OCI-LY1 (cell line): ENCODE results near the gene SSTR5.

Experiments
- H2AFZ ChIP-seq: fragments of 200-600 bp; sonication (generic), shearing (Covaris generic); 2 replicates; pipeline ENCODE4 v1.6.0; 2014; ENCODE audit warnings: antibody characterized with exemption, mild to moderate bottlenecking, low read length
- H3F3A ChIP-seq: fragments of 200-600 bp; sonication (generic), shearing (Covaris generic); 2 replicates; pipeline ENCODE4 v1.6.0; 2014; ENCODE audit warnings: mild to moderate bottlenecking, antibody characterized with exemption, low read length, moderate library complexity; ENCODE audit not compliant: insufficient read depth
- H3K27ac ChIP-seq: fragments of 200-600 bp; sonication (generic); 2 replicates; pipeline ENCODE4 v1.5.1; 2014; ENCODE audit warnings: low read length, mixed run types, mild to moderate bottlenecking, low read depth; ENCODE audit not compliant: poor library complexity, severe bottlenecking
- H3K27me3 ChIP-seq: fragments of 200-600 bp; sonication (generic); 2 replicates; pipeline ENCODE4 v1.6.0; 2014; ENCODE audit warnings: antibody characterized with exemption, mild to moderate bottlenecking, low read length, moderate library complexity; ENCODE audit not compliant: insufficient read depth
- H3K36me3 ChIP-seq: fragments of 200-600 bp; sonication (generic); 2 replicates; pipeline ENCODE4 v1.6.1; 2014; ENCODE audit warnings: mild to moderate bottlenecking, antibody characterized with exemption, low read length, moderate library complexity, mixed read lengths; ENCODE audit not compliant: insufficient read depth
- H3K4me1 ChIP-seq: fragments of 200-600 bp; sonication (generic); 2 replicates; pipeline ENCODE4 v1.5.1; 2014; ENCODE audit warnings: mild to moderate bottlenecking, low read length, moderate library complexity; ENCODE audit not compliant: insufficient read depth, severe bottlenecking
- H3K4me2 ChIP-seq: fragments of 200-600 bp; sonication (generic), shearing (Covaris generic); 2 replicates; pipeline ENCODE4 v1.6.1; 2014; ENCODE audit warnings: low read length
- H3K4me3 ChIP-seq: fragments of 200-600 bp; sonication (generic); 2 replicates; pipeline ENCODE4 v1.5.1; 2014; ENCODE audit warnings: low read length, low read depth, mild to moderate bottlenecking, mixed read lengths; ENCODE audit not compliant: poor library complexity, severe bottlenecking
- H3K79me2 ChIP-seq: fragments of 200-600 bp; shearing (Covaris generic); 2 replicates; pipeline ENCODE4 v1.6.1; 2016; ENCODE audit warnings: mixed run types, low read length, mixed read lengths; ENCODE audit not compliant: insufficient read depth
- H3K9ac ChIP-seq: fragments of 200-600 bp; sonication (generic), shearing (Covaris generic); 2 replicates; pipeline ENCODE4 v1.6.1; 2014; ENCODE audit warnings: mild to moderate bottlenecking, low read length, mixed read lengths
- H3K9me2 ChIP-seq: fragments of 200-600 bp; sonication (generic), shearing (Covaris generic); 2 replicates; pipeline ENCODE4 v1.6.1; 2014; ENCODE audit warnings: low read depth, mild to moderate bottlenecking, low read length, mixed read lengths
- H3K9me3 ChIP-seq: fragments of 200-600 bp; shearing (Covaris generic); 2 replicates; pipeline ENCODE4 v1.6.1; 2014; ENCODE audit warnings: low read length, mixed read lengths
- H4K20me1 ChIP-seq: fragments of 200-600 bp; sonication (generic), shearing (Covaris generic); 2 replicates; pipeline ENCODE4 v1.6.0; 2016; ENCODE audit warnings: mild to moderate bottlenecking, low read length; ENCODE audit not compliant: insufficient read depth
- CTCF ChIP-seq: fragments of 200-600 bp; sonication (generic), shearing (Covaris generic); IDR thresholded peaks from 2 replicates; pipeline ENCODE4 v1.5.1; 2017; ENCODE audit warnings: mild to moderate bottlenecking, antibody characterized with exemption, low read length, moderate library complexity, mixed read lengths
- EZH2 ChIP-seq: fragments of 200-600 bp; sonication (generic), shearing (Covaris generic); IDR thresholded peaks from 2 replicates; pipeline ENCODE4 v1.8.0; 2017; ENCODE audit warnings: borderline replicate concordance, mixed run types, mild to moderate bottlenecking, antibody characterized with exemption, low read length, moderate library complexity, mixed read lengths

SSTR5 gene

GRCh38 chr16:1106659-1107058 lies 34.1 kb downstream of the SSTR5 start:
- H3F3A ChIP-seq, result no peaks in the 10 kb centered on the region
- H3K4me1 ChIP-seq, result no peaks in the 10 kb centered on the region
- 0 out of 2 replicates have a peak, but pooled peaks cover 5% of the 10 kb centered on the region for H3K27me3 ChIP-seq
- H3K79me2 ChIP-seq, result no peaks in the 10 kb centered on the region
- no peaks in the 10 kb centered on the region for H3K36me3 ChIP-seq
- no peak overlapping the region for H3K9ac ChIP-seq
- no peaks in the 10 kb centered on the region for H4K20me1 ChIP-seq
- H3K9me2 ChIP-seq, result no peaks in the 10 kb centered on the region
- no peaks in the 10 kb centered on the region for H3K9me3 ChIP-seq
- no peak overlapping the region for H3K27ac ChIP-seq
- H3K4me3 ChIP-seq, result no peak overlapping the region
- TF ChIP-seq EZH2, result no peak
- TF ChIP-seq CTCF, result no peak
- no peak overlapping the region for H2AFZ ChIP-seq
- H3K4me2 ChIP-seq, result no peak overlapping the region

DNA sequence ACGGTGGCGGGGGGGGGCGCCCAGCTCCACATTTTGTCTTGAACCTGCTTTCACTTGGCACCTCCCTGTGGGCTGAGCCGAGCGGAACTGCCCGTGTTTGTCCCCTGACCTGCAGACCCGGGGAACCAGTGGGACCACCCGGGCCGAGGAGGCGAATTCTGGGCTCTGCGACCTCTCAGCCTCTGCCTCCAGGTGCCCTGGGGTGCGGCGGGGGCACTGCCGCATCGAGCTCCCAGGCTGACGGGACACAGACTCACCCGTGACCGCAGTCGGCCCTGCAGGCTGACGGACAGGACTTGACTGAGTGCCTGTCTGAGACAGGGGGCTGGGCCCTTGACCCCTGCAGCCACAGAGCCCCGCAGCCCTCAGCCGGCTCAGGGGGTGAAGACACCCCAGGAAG lies 34.6 kb downstream of the SSTR5 start:
- H3K9ac ChIP-seq, result no peak overlapping the region
- H3K4me1 ChIP-seq, result no peaks in the 10 kb centered on the region
- no peaks in the 10 kb centered on the region for H3K36me3 ChIP-seq
- H3F3A ChIP-seq, result no peaks in the 10 kb centered on the region
- H2AFZ ChIP-seq, result no peak overlapping the region
- no peak overlapping the region for H3K4me3 ChIP-seq
- TF ChIP-seq CTCF (no peak), EZH2 (no peak)
- no peaks in the 10 kb centered on the region for H4K20me1 ChIP-seq
- no peaks in the 10 kb centered on the region for H3K9me2 ChIP-seq
- no peaks in the 10 kb centered on the region for H3K9me3 ChIP-seq
- H3K27ac ChIP-seq, result no peak overlapping the region
- no peak overlapping the region for H3K4me2 ChIP-seq
- H3K79me2 ChIP-seq, result no peaks in the 10 kb centered on the region
- H3K27me3 ChIP-seq, result 0 out of 2 replicates have a peak, but pooled peaks cover 5% of the 10 kb centered on the region

DNA sequence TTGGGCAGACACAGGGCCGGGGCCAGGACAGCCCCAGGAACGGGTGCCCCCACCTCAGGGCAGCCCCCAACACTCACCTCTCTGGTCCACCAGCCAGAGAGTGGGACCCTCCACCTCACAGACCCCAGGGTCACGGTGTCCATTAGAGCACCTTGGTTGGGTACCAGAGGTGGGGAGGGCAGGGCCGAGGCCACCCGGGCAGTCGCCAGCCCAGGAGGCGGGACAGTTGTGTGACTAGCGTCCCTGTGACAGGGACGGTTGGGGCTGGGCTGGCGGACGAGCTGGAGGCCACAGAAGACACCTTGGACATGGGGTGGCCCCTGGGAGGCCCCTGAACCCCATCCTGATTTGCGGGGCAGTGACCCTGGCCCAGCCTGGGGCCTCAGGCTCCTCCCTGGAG lies 35.2 kb downstream of the SSTR5 start:
- H3K4me3 ChIP-seq, result no peak overlapping the region
- H2AFZ ChIP-seq, result no peak overlapping the region
- no peaks in the 10 kb centered on the region for H4K20me1 ChIP-seq
- no peak overlapping the region for H3K9ac ChIP-seq
- H3K79me2 ChIP-seq, result no peaks in the 10 kb centered on the region
- no peak overlapping the region for H3K27ac ChIP-seq
- no peak overlapping the region for H3K4me2 ChIP-seq
- no peaks in the 10 kb centered on the region for H3F3A ChIP-seq
- no peaks in the 10 kb centered on the region for H3K9me3 ChIP-seq
- TF ChIP-seq EZH2, result no peak
- TF ChIP-seq CTCF, result no peak
- H3K36me3 ChIP-seq, result no peaks in the 10 kb centered on the region
- no peaks in the 10 kb centered on the region for H3K9me2 ChIP-seq
- no peaks in the 10 kb centered on the region for H3K4me1 ChIP-seq
- H3K27me3 ChIP-seq, result 0 out of 2 replicates have a peak, but pooled peaks cover 5% of the 10 kb centered on the region
